ENCODE results near the gene MYO1B. TPM values are rescaled to one million over a fixed set of nuclear protein-coding genes. Genes with fewer than 3 reads are reported as not detected.
A peak's percentile ranks its signal among the peaks of the same experiment; 100 is the strongest.

MYO1B gene
- total RNA-seq, 1 donor from 2014 or later, result 43.7 TPM

GRCh38 chr2:191241418-191241817 lies 3.8 kb upstream of the MYO1B start:
- H3K4me3 ChIP-seq, result no peak overlapping the region
- no peak overlapping the region for H3K27ac ChIP-seq
- no peaks in the 10 kb centered on the region for H3K36me3 ChIP-seq
- DNase-seq (ENCODE audit: extremely low spot score in 2 of 2), result no peak
- TF ChIP-seq POLR2A (IDR thresholded peaks at IDR 0.05) (no peak), CTCF (IDR thresholded peaks at IDR 0.05) (no peak), POLR2AphosphoS5 (IDR thresholded peaks at IDR 0.05; ENCODE audit: insufficient read depth in 1 of 2, low read depth in 1 of 2) (no peak)
- no peaks in the 10 kb centered on the region for H3K9me3 ChIP-seq
- peaks cover 3% of the 10 kb centered on the region for H3K4me1 ChIP-seq
- no peaks in the 10 kb centered on the region for H3K27me3 ChIP-seq
- intact Hi-C loops (cut with DNase I), result loop anchor here (10.0 kb wide), 1 partner anchor 123 kb away; no protein-coding TSS in a partner anchor

- Histone ChIP-seq H3K27ac (no peak overlapping the region), H3K9me3 (no peaks in the 10 kb centered on the region), H3K4me3 (no peak overlapping the region), H3K4me1 (peaks cover 20% of the 10 kb centered on the region), H3K27me3 (no peaks in the 10 kb centered on the region), H3K36me3 (no peaks in the 10 kb centered on the region)
- intact Hi-C loops (cut with DNase I), result loop anchor here (10.0 kb wide), 1 partner anchor 122 kb away; no protein-coding TSS in a partner anchor
- DNase-seq (ENCODE audit: extremely low spot score in 2 of 2), result no peak
- TF ChIP-seq CTCF (IDR thresholded peaks at IDR 0.05) (no peak), POLR2AphosphoS5 (IDR thresholded peaks at IDR 0.05; ENCODE audit: insufficient read depth in 1 of 2, low read depth in 1 of 2) (no peak), POLR2A (IDR thresholded peaks at IDR 0.05) (no peak)
Measured at GRCh38 chr2:191243154-191243553, 2.0 kb upstream of the MYO1B start.

GRCh38 chr2:191244350-191244749 lies 854 bp upstream of the MYO1B start:
- TF ChIP-seq POLR2AphosphoS5 (IDR thresholded peaks at IDR 0.05; ENCODE audit: insufficient read depth in 1 of 2, low read depth in 1 of 2) (no peak), POLR2A (IDR thresholded peaks at IDR 0.05) (no peak), CTCF (IDR thresholded peaks at IDR 0.05) (no peak)
- H3K9me3 ChIP-seq, result no peaks in the 10 kb centered on the region
- no peaks in the 10 kb centered on the region for H3K27me3 ChIP-seq
- DNase-seq (ENCODE audit: extremely low spot score in 2 of 2), result no peak
- intact Hi-C loops (cut with DNase I), result loop anchor here (10.0 kb wide), 1 partner anchor 120 kb away; no protein-coding TSS in a partner anchor
- no peaks in the 10 kb centered on the region for H3K36me3 ChIP-seq
- H3K4me3 ChIP-seq, result peak overlapping the region in 1 of 2 donors; percentile 88
- H3K27ac ChIP-seq, result peak overlapping the region; percentile 75
- peaks cover 31% of the 10 kb centered on the region for H3K4me1 ChIP-seq

- Histone ChIP-seq H3K27me3 (no peaks in the 10 kb centered on the region), H3K9me3 (no peaks in the 10 kb centered on the region), H3K4me3 (peak overlapping the region; percentile 88 to 94), H3K36me3 (no peaks in the 10 kb centered on the region), H3K4me1 (peaks cover 46% of the 10 kb centered on the region), H3K27ac (peak overlapping the region; percentile 75)
- no peak for DNase-seq (ENCODE audit: extremely low spot score in 2 of 2)
- TF ChIP-seq CTCF (IDR thresholded peaks at IDR 0.05), result no peak
- peak in 1 of 2 donors; percentile 62 for TF ChIP-seq POLR2AphosphoS5 (IDR thresholded peaks at IDR 0.05; ENCODE audit: insufficient read depth in 1 of 2, low read depth in 1 of 2)
- intact Hi-C loops (cut with DNase I), result loop anchor here (10.0 kb wide), 1 partner anchor 119 kb away; no protein-coding TSS in a partner anchor
Measured at GRCh38 chr2:191245869-191246531, 796 bp downstream of the MYO1B start.

- TF ChIP-seq POLR2AphosphoS5 (IDR thresholded peaks at IDR 0.05; ENCODE audit: insufficient read depth in 1 of 2, low read depth in 1 of 2) (no peak), CTCF (IDR thresholded peaks at IDR 0.05) (no peak), POLR2A (IDR thresholded peaks at IDR 0.05) (no peak)
- DNase-seq (ENCODE audit: extremely low spot score in 2 of 2), result no peak
- Histone ChIP-seq H3K27me3 (no peaks in the 10 kb centered on the region), H3K27ac (peak overlapping the region; percentile 75), H3K36me3 (no peaks in the 10 kb centered on the region), H3K9me3 (no peaks in the 10 kb centered on the region), H3K4me3 (peak overlapping the region; percentile 88 to 94), H3K4me1 (peaks cover 46% of the 10 kb centered on the region)
- intact Hi-C loops (cut with DNase I), result loop anchor here (10.0 kb wide), 1 partner anchor 118 kb away; no protein-coding TSS in a partner anchor
Measured at GRCh38 chr2:191246820-191247380, 1.7 kb downstream of the MYO1B start.

All from vagina (tissue), 2 donors.